Activated T-helper 1 cell treated with anti-CD3 and anti-CD28 coated beads, Interleukin-2, amount 50 U/mL, for 16 hours (primary cell): ENCODE results near the gene CRACR2A.

Experiments used
- DNase-seq, 2 donors: peaks; one replicate each; pipeline ENCODE4 v3.0.0-alpha.2; 2020; ENCODE audit warnings: low read depth in 1 of 2, low spot score in 1 of 2

The CRACR2A gene

GRCh38 chr12:3565985-3566384 is 186.9 kb downstream of the CRACR2A start:
- no peak for DNase-seq
